Measurements from ENCODE around the gene PIP4K2A.

DNA sequence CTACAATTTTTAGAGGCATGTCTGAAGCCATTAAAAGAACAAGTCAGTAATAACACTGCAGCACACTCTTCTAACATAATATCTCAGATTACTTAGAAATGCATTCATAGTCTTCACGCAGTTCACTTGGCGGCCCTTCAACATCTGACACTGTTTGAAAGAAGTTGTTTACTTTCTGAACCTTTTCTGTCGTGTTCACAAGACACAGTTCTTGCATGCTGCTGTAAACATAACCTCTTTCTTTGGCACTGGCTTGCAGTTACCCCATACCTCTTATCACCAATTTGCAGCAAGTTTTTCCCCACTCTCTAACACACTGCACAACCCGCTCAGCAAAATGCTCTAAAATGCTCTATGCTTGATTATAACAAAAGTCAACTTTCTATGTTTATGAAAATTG, 12.0 kb downstream of the PIP4K2A start:
- TF ChIP-seq, protein P1, sequence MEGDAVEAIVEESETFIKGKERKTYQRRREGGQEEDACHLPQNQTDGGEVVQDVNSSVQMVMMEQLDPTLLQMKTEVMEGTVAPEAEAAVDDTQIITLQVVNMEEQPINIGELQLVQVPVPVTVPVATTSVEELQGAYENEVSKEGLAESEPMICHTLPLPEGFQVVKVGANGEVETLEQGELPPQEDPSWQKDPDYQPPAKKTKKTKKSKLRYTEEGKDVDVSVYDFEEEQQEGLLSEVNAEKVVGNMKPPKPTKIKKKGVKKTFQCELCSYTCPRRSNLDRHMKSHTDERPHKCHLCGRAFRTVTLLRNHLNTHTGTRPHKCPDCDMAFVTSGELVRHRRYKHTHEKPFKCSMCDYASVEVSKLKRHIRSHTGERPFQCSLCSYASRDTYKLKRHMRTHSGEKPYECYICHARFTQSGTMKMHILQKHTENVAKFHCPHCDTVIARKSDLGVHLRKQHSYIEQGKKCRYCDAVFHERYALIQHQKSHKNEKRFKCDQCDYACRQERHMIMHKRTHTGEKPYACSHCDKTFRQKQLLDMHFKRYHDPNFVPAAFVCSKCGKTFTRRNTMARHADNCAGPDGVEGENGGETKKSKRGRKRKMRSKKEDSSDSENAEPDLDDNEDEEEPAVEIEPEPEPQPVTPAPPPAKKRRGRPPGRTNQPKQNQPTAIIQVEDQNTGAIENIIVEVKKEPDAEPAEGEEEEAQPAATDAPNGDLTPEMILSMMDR (IDR thresholded peaks at IDR 0.05; ENCODE audit: control extremely low read depth in 1 of 3, insufficient read depth in 1 of 3, low read depth in 1 of 3, low read length in 3 of 3) = no peak
- TF ChIP-seq POLR2A (IDR thresholded peaks at IDR 0.05; ENCODE audit: control extremely low read depth in 1 of 2, low read depth in 2 of 2, low read length in 2 of 2) (no peak), ATF3 (IDR thresholded peaks at IDR 0.05; ENCODE audit: insufficient read depth, low read depth, low read length) (no peak), CHD1 (IDR thresholded peaks at IDR 0.05; ENCODE audit: low read depth, low read length) (no peak), MAX (IDR thresholded peaks at IDR 0.05) (no peak), TAF1 (IDR thresholded peaks at IDR 0.05; ENCODE audit: low read depth, low read length) (no peak), SUZ12 (IDR thresholded peaks at IDR 0.05; ENCODE audit: low read length) (no peak), SP1 (IDR thresholded peaks at IDR 0.05; ENCODE audit: low read depth, low read length) (no peak), E2F6 (IDR thresholded peaks at IDR 0.05) (no peak), EZH2 (IDR thresholded peaks at IDR 0.05; ENCODE audit: low read depth, low read length, severe bottlenecking) (no peak), FOSL1 (IDR thresholded peaks at IDR 0.05; ENCODE audit: insufficient read depth, low read depth, low read length) (no peak), ZNF274 (IDR thresholded peaks at IDR 0.05; ENCODE audit: borderline replicate concordance, extremely low read depth, low read length) (no peak), RBBP5 (IDR thresholded peaks at IDR 0.05; ENCODE audit: borderline replicate concordance, low read depth, low read length) (no peak), TCF12 (IDR thresholded peaks at IDR 0.05; ENCODE audit: low read depth, low read length) (no peak)

Measured in H1 (cell line).